ENCODE results near the gene DBH. TPM values are rescaled to one million over a fixed set of nuclear protein-coding genes. Genes with fewer than 3 reads are reported as not detected.

Gene DBH
- total and polyA plus RNA-seq, 2 donors from 2014 or later, result 0.39 TPM; not detected in 1

DNA sequence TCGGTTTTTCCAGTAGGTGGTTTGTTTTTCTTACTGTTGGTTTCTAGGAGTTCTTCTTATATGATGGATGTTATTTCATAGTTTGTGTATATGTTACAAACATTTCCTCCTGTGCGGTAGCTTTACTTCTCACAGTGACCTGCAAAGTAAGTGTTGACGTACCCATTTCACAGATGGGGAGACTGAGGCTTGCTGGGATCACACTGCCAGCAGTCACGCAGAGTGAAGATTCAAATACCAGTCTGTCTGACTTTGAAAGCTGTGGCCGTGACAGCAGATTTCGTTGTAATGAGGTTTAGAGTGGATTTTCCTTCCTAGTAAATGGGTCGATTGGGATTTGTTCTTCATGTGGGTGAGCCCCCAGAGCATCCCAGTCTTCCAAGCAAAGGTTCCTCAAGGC is 13.0 kb downstream of the DBH start:
- no peaks in the 10 kb centered on the region for H3K4me1 ChIP-seq (ENCODE audit: control insufficient read depth in 2 of 3, insufficient read depth in 2 of 3, low read depth in 1 of 3, low read length in 3 of 3)
- H3K4me3 ChIP-seq (ENCODE audit: low read length in 3 of 3), result no peak overlapping the region
- no peak for DNase-seq
- no peaks in the 10 kb centered on the region for H3K36me3 ChIP-seq (ENCODE audit: control insufficient read depth in 2 of 3, insufficient read depth in 3 of 3, low read length in 3 of 3)
- H3K9me3 ChIP-seq (ENCODE audit: control insufficient read depth in 2 of 3, insufficient read depth in 1 of 3, low read length in 3 of 3), result no peaks in the 10 kb centered on the region
- H3K9ac ChIP-seq (ENCODE audit: low read length in 3 of 3), result no peak overlapping the region
- no peaks in the 10 kb centered on the region for H3K27me3 ChIP-seq (ENCODE audit: control insufficient read depth, insufficient read depth, low read length)
- no peak overlapping the region for H3K27ac ChIP-seq (ENCODE audit: low read depth in 2 of 2, low read length in 2 of 2)
- TF ChIP-seq, protein P1, sequence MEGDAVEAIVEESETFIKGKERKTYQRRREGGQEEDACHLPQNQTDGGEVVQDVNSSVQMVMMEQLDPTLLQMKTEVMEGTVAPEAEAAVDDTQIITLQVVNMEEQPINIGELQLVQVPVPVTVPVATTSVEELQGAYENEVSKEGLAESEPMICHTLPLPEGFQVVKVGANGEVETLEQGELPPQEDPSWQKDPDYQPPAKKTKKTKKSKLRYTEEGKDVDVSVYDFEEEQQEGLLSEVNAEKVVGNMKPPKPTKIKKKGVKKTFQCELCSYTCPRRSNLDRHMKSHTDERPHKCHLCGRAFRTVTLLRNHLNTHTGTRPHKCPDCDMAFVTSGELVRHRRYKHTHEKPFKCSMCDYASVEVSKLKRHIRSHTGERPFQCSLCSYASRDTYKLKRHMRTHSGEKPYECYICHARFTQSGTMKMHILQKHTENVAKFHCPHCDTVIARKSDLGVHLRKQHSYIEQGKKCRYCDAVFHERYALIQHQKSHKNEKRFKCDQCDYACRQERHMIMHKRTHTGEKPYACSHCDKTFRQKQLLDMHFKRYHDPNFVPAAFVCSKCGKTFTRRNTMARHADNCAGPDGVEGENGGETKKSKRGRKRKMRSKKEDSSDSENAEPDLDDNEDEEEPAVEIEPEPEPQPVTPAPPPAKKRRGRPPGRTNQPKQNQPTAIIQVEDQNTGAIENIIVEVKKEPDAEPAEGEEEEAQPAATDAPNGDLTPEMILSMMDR (IDR thresholded peaks at IDR 0.05; ENCODE audit: borderline replicate concordance, extremely low read depth, insufficient read depth), result no peak
- intact Hi-C loops (cut with DNase I), result no loop called here
- no peak for FAIRE-seq

DNA sequence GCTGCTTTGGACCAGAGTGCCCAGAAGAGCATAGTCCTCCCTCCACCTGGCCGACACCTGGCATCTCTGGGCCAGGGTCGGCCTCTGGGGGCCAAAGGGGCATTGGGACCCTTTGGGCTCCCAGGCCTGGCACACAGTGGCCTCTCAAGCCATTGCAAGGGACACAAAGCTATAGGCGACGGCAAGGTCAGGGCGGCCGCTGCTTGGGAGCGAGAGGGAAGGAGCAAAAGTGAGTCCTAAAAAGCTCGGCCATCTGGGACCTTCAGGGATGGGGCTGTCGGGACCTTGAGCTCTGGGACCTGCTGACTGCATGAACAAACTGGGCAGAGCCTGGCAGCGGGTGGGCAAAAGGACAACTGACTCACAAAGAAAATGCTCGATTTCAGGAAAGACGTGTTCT is 13.9 kb downstream of the DBH start:
- intact Hi-C loops (cut with DNase I), result no loop called here
- FAIRE-seq (no peak), DNase-seq (no peak)
- Histone ChIP-seq H3K36me3 (ENCODE audit: control insufficient read depth in 2 of 3, insufficient read depth in 3 of 3, low read length in 3 of 3) (no peaks in the 10 kb centered on the region), H3K4me3 (ENCODE audit: low read length in 3 of 3) (no peak overlapping the region), H3K27me3 (ENCODE audit: control insufficient read depth, insufficient read depth, low read length) (no peaks in the 10 kb centered on the region), H3K27ac (ENCODE audit: low read depth in 2 of 2, low read length in 2 of 2) (no peak overlapping the region), H3K4me1 (ENCODE audit: control insufficient read depth in 2 of 3, insufficient read depth in 2 of 3, low read depth in 1 of 3, low read length in 3 of 3) (no peaks in the 10 kb centered on the region), H3K9me3 (ENCODE audit: control insufficient read depth in 2 of 3, insufficient read depth in 1 of 3, low read length in 3 of 3) (no peaks in the 10 kb centered on the region), H3K9ac (ENCODE audit: low read length in 3 of 3) (no peak overlapping the region)
- TF ChIP-seq, protein P1 (IDR thresholded peaks at IDR 0.05; ENCODE audit: borderline replicate concordance, extremely low read depth, insufficient read depth), result no peak

DNA sequence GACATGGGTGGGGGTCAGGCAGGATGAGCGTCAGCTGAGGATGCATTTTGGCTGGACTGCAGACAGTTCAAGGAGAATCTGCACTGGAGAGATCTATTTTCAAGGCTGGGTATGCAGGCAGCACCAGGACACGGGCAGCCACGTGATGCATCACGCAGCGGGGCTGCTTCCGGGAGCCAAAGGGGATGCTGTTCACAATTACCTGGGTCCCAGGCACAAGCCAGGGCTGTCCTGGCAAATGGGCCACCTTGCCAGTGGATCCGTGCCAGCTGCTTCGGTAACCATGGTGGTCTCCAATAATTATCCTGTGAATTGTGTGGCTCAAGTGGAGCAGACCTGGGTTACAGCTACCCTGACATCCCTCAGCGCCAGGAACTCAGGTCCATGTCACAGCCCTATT is 17.5 kb downstream of the DBH start:
- H3K27ac ChIP-seq (ENCODE audit: low read depth in 2 of 2, low read length in 2 of 2), result no peak overlapping the region
- TF ChIP-seq, protein P1 (IDR thresholded peaks at IDR 0.05; ENCODE audit: borderline replicate concordance, extremely low read depth, insufficient read depth), result no peak
- no peaks in the 10 kb centered on the region for H3K9me3 ChIP-seq (ENCODE audit: control insufficient read depth in 2 of 3, insufficient read depth in 1 of 3, low read length in 3 of 3)
- no peak overlapping the region for H3K9ac ChIP-seq (ENCODE audit: low read length in 3 of 3)
- H3K27me3 ChIP-seq (ENCODE audit: control insufficient read depth, insufficient read depth, low read length), result peaks cover 2% of the 10 kb centered on the region
- DNase-seq, result no peak
- H3K4me3 ChIP-seq (ENCODE audit: low read length in 3 of 3), result no peak overlapping the region
- no peaks in the 10 kb centered on the region for H3K36me3 ChIP-seq (ENCODE audit: control insufficient read depth in 2 of 3, insufficient read depth in 3 of 3, low read length in 3 of 3)
- FAIRE-seq, result no peak
- intact Hi-C loops (cut with DNase I), result no loop called here
- H3K4me1 ChIP-seq (ENCODE audit: control insufficient read depth in 2 of 3, insufficient read depth in 2 of 3, low read depth in 1 of 3, low read length in 3 of 3), result peaks cover 0 to 8% (median 0%) of the 10 kb centered on the region in 3 donors

Measured in kidney (tissue), 14 donors.